ENCODE results near the gene NPNT.

Gene NPNT

DNA sequence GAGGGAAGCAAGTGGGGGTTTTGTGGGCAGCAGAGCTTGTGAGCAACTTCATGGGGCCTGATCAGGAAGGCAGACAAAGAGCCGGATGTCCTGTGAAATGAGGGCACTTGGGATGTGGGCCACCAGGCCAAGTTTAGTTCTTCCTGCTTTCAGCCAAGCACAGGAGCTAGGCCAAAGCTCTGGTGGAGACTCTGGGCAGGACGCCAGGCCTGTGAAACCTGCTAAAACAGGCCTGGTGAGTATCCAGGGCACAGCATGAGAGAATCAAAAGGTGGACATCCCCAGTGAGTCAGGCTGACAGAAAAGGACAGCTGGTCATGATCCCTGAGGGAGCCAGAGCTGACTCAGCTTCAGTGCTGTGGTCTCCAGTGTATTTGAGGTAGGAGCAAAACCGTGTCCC is 95.7 kb downstream of the NPNT start:
- no peak for DNase-seq (ENCODE audit: low spot score)
- in situ Hi-C loops (cut with MboI; ENCODE audit: low sequenced_read_pairs, unreplicated experiment) = no loop called here
- TF ChIP-seq, protein P1, sequence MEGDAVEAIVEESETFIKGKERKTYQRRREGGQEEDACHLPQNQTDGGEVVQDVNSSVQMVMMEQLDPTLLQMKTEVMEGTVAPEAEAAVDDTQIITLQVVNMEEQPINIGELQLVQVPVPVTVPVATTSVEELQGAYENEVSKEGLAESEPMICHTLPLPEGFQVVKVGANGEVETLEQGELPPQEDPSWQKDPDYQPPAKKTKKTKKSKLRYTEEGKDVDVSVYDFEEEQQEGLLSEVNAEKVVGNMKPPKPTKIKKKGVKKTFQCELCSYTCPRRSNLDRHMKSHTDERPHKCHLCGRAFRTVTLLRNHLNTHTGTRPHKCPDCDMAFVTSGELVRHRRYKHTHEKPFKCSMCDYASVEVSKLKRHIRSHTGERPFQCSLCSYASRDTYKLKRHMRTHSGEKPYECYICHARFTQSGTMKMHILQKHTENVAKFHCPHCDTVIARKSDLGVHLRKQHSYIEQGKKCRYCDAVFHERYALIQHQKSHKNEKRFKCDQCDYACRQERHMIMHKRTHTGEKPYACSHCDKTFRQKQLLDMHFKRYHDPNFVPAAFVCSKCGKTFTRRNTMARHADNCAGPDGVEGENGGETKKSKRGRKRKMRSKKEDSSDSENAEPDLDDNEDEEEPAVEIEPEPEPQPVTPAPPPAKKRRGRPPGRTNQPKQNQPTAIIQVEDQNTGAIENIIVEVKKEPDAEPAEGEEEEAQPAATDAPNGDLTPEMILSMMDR (IDR thresholded peaks at IDR 0.05; ENCODE audit: borderline replicate concordance, control extremely low read depth, extremely low read depth, insufficient read depth, missing control alignments) = no peak

GRCh38 chr4:105991726-105992125 is 96.5 kb downstream of the NPNT start:
- DNase-seq (ENCODE audit: low spot score) = no peak
- TF ChIP-seq, protein P1 (IDR thresholded peaks at IDR 0.05; ENCODE audit: borderline replicate concordance, control extremely low read depth, extremely low read depth, insufficient read depth, missing control alignments) = no peak
- in situ Hi-C loops (cut with MboI; ENCODE audit: low sequenced_read_pairs, unreplicated experiment) = no loop called here

DNA sequence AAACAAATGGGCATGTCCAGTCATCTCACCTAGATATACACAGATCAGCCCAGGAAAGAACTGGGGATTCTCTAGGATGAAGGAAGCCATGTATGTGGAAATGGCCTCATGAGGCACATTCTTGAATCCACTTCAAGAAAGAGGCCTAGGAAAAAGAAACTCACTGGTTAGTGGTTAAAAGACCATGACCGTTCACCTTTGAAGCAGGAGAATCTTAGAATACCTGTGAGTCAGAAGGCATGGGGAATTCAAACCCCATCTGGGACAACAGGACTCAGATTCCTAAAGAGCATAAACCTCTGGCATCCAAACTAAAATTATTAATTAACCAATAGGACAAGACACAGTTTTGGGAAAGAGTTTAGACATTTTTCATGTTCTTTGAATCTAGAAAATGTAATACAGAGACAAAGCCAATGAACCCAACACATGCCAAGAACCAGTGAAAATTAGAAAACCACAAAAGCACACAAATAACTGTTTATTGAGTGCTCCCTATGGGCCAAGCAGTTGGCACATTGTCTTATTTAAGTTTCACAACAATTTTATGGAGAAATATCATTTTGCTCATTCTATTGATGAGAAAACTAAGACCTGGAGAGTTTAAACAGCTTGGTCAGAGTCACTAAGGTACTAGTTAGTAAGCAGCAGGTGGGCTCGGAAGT is 97.5 kb downstream of the NPNT start:
- no peak for DNase-seq (ENCODE audit: low spot score)
- in situ Hi-C loops (cut with MboI; ENCODE audit: low sequenced_read_pairs, unreplicated experiment) = no loop called here
- TF ChIP-seq, protein P1 (IDR thresholded peaks at IDR 0.05; ENCODE audit: borderline replicate concordance, control extremely low read depth, extremely low read depth, insufficient read depth, missing control alignments) = no peak

GRCh38 chr4:105994061-105994460 is 98.8 kb downstream of the NPNT start:
- in situ Hi-C loops (cut with MboI; ENCODE audit: low sequenced_read_pairs, unreplicated experiment) = no loop called here
- no peak for DNase-seq (ENCODE audit: low spot score)
- TF ChIP-seq, protein P1 (IDR thresholded peaks at IDR 0.05; ENCODE audit: borderline replicate concordance, control extremely low read depth, extremely low read depth, insufficient read depth, missing control alignments) = no peak

GRCh38 chr4:105994841-105995501 is 99.7 kb downstream of the NPNT start:
- DNase-seq (ENCODE audit: low spot score) = no peak
- in situ Hi-C loops (cut with MboI; ENCODE audit: low sequenced_read_pairs, unreplicated experiment) = no loop called here
- TF ChIP-seq, protein P1 (IDR thresholded peaks at IDR 0.05; ENCODE audit: borderline replicate concordance, control extremely low read depth, extremely low read depth, insufficient read depth, missing control alignments) = no peak

GRCh38 chr4:105996845-105997244 is 101.6 kb downstream of the NPNT start:
- no peak for DNase-seq (ENCODE audit: low spot score)
- TF ChIP-seq, protein P1 (IDR thresholded peaks at IDR 0.05; ENCODE audit: borderline replicate concordance, control extremely low read depth, extremely low read depth, insufficient read depth, missing control alignments) = no peak
- in situ Hi-C loops (cut with MboI; ENCODE audit: low sequenced_read_pairs, unreplicated experiment) = no loop called here

Data from GM13976 (cell line).